Mucosa of rectum (tissue), 2 donors: ENCODE data around the gene CASQ2.

ENCODE experiments used
- H3K27ac ChIP-seq, 2 donors: one replicate each; pipeline ENCODE4 v1.7.0; 2013; ENCODE audit warnings: inconsistent platforms in 2 of 2, low read depth in 2 of 2, low read length in 2 of 2
- H3K27me3 ChIP-seq, 2 donors: one replicate each; pipeline ENCODE4 v1.7.0; 2013; ENCODE audit warnings: low read length in 2 of 2; ENCODE audit not compliant: control insufficient read depth in 2 of 2, insufficient read depth in 2 of 2
- H3K36me3 ChIP-seq, 2 donors: one replicate each; pipeline ENCODE4 v1.7.0; 2013; ENCODE audit warnings: low read length in 2 of 2; ENCODE audit not compliant: control insufficient read depth in 2 of 2, insufficient read depth in 2 of 2
- H3K4me1 ChIP-seq, 2 donors: one replicate each; pipeline ENCODE4 v1.7.0; 2013; ENCODE audit warnings: low read length in 2 of 2, mild to moderate bottlenecking in 1 of 2; ENCODE audit not compliant: control insufficient read depth in 2 of 2, insufficient read depth in 2 of 2
- H3K4me3 ChIP-seq, 2 donors: one replicate each; pipeline ENCODE4 v1.7.0; 2013; ENCODE audit warnings: low read length in 2 of 2
- H3K9ac ChIP-seq, 2 donors: one replicate each; pipeline ENCODE4 v1.7.0; 2013; ENCODE audit warnings: low read length in 2 of 2, low read depth in 1 of 2, mild to moderate bottlenecking in 1 of 2
- H3K9me3 ChIP-seq, 2 donors: one replicate each; pipeline ENCODE4 v1.7.0; 2013; ENCODE audit warnings: low read length in 2 of 2; ENCODE audit not compliant: control insufficient read depth in 2 of 2
- donor health status: healthy.
- donor health status: Normal muscosa, but diverticular disease.

CASQ2 gene

DNA sequence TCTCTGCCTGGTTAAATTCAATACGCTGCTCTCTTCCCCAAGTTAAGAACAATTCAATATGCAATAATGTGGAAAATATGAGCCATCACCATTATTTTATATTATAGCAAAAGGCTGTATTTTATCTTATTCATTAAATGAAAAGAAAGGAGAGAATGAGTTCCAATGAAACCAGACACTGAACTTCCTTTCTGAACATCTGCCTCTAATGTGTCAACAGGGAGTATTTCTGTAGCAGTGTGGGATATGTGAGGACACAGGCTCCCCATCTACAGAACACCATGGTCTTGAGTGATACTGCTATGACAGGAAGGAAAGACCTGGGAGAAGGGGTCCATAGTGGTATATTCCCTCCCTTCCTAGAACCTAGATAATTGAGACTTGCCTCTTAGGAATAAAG lies 46.3 kb downstream of the CASQ2 start:
- Histone ChIP-seq H3K36me3 (no peaks in the 10 kb centered on the region), H3K27ac (no peak overlapping the region), H3K9ac (no peak overlapping the region), H3K4me3 (no peak overlapping the region), H3K27me3 (no peaks in the 10 kb centered on the region), H3K9me3 (no peaks in the 10 kb centered on the region), H3K4me1 (peaks cover 0 to 5% of the 10 kb centered on the region in 2 donors)

DNA sequence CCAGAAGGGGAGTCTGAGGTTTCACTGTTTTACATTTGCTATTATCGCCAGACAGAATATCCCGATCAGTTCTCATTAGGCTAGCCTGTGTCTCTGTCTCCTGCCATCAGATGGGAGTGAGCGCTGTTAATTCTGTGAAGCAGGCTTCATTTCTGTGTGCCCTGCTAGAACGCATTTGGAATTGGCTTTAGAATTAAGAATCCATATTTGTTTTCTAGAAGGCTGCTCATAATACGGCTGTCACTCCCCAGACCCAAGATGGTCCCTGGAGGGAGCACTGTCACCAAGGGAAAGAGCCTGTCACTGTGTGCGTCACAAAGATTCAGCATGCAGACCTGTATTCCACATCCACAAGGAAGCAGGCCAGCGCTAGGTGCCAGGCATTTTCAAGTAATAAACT lies 49.2 kb downstream of the CASQ2 start:
- H3K27ac ChIP-seq, result no peak overlapping the region
- no peaks in the 10 kb centered on the region for H3K27me3 ChIP-seq
- H3K9me3 ChIP-seq, result no peaks in the 10 kb centered on the region
- no peaks in the 10 kb centered on the region for H3K36me3 ChIP-seq
- H3K4me1 ChIP-seq, result peaks cover 0 to 5% of the 10 kb centered on the region in 2 donors
- H3K9ac ChIP-seq, result no peak overlapping the region
- H3K4me3 ChIP-seq, result no peak overlapping the region

DNA sequence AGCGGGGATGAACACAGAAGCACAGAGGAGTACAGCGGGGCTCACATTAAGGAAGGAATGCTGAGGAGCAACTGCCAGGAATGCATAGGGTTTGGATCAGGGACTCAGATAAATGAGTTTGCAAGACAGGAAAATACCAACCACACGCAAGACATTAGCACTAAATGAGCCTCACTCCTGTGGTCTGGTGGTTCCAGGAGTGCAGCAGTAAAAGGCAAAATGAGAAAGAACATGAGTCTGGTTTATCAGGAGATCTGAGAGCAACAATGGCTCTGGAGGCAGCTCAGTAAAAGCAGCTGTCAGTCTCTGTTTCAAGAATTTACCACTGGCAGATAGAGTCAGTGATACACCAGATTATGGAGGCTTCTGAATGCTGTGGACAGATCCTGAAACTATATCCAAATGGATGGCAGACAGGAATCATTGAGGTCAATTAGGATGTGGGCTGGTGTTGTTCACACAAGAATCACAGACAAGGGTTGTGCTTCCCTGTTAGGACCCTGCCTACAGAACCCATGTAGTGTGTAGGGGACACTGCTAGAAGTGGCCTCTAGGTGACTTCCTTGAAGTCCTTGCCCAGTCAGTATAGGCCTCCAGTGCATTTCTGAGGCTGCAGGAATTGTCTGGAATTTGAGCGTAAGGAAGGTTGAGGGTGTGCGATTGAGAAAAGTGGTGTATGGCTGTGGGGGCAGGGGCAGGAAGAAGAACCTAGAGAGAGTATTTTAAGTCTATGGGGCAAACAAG lies 50.3 kb downstream of the CASQ2 start:
- Histone ChIP-seq H3K9ac (no peak overlapping the region), H3K4me1 (peaks cover 2 to 6% of the 10 kb centered on the region in 2 donors), H3K27me3 (no peaks in the 10 kb centered on the region), H3K27ac (no peak overlapping the region), H3K9me3 (no peaks in the 10 kb centered on the region), H3K36me3 (no peaks in the 10 kb centered on the region), H3K4me3 (no peak overlapping the region)

DNA sequence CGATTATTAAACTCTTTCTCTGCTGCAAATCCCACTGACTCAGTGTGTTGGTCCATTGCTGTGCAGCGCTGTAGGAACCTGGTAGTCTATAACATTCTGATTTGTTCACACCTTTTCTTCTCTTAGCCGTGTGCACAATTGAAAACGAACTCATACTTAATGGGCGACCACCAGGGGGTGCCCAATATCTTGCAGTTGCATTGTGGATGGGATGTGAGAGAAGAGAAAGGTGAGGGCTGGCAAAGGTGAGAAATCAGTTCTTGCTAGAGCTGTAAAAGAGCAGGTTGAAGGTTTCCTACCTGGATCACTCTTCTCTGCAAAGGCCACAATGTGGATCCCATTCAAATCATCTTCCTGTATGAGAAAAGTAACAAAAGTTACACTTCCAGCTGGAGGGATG lies 51.0 kb downstream of the CASQ2 start:
- no peak overlapping the region for H3K27ac ChIP-seq
- no peaks in the 10 kb centered on the region for H3K36me3 ChIP-seq
- H3K9ac ChIP-seq, result no peak overlapping the region
- H3K4me1 ChIP-seq, result peaks cover 2 to 6% of the 10 kb centered on the region in 2 donors
- no peaks in the 10 kb centered on the region for H3K9me3 ChIP-seq
- H3K27me3 ChIP-seq, result no peaks in the 10 kb centered on the region
- no peak overlapping the region for H3K4me3 ChIP-seq

DNA sequence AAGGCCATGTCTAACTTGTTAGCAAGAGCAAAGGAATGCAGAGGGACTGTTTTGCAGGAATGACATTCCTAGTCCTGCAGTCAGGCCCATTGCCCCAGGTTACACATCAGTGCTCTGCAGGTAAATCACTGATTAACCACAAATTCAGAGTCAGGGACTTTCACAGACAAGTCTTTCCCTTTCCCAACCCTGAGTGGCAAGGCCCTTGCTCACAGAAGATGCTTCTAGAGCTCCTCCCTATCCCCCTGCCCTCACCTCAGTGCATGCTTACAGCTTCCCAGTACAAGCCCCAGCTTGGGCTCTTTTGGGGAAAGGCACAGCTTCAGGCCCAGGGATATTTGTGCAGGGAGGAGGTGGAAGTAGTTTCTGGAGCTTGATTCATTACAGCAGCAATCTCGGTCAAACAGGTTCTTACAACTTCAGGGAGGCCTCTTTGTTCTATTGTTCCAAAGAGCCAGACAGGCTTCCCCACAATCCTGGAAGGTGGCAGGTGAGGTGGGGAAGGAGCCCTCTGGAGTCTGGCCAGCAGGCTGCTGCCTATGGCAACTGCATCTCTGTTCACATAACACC lies 53.9 kb downstream of the CASQ2 start:
- H3K36me3 ChIP-seq, result no peaks in the 10 kb centered on the region
- H3K4me1 ChIP-seq, result peaks cover 2 to 6% of the 10 kb centered on the region in 2 donors
- no peaks in the 10 kb centered on the region for H3K27me3 ChIP-seq
- no peaks in the 10 kb centered on the region for H3K9me3 ChIP-seq
- H3K4me3 ChIP-seq, result no peak overlapping the region
- no peak overlapping the region for H3K9ac ChIP-seq
- H3K27ac ChIP-seq, result peak overlapping the region in 1 of 2 donors; percentile 27

DNA sequence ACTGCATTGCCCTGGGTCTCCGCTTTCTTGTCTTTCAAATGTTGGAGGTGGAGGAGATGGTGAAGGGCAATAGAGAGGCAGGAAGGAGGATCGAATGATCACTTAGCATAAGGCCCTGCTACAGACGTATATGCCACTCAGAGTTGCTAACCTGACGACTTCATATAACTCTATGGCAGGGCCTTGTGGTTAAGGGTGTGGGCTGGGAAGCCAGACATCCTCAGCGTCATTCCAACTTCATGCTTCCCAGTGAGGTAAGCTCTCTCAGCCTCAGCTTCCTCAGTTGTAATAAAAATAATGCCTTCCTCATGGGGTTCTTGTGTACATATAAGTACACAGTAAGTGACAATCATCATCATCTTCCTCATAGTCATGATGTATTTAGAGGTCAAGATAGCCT lies 54.6 kb downstream of the CASQ2 start:
- Histone ChIP-seq H3K27me3 (no peaks in the 10 kb centered on the region), H3K36me3 (no peaks in the 10 kb centered on the region), H3K9ac (no peak overlapping the region), H3K4me3 (no peak overlapping the region), H3K9me3 (no peaks in the 10 kb centered on the region), H3K4me1 (peaks cover 2 to 6% of the 10 kb centered on the region in 2 donors), H3K27ac (peak overlapping the region in 1 of 2 donors; percentile 27)

DNA sequence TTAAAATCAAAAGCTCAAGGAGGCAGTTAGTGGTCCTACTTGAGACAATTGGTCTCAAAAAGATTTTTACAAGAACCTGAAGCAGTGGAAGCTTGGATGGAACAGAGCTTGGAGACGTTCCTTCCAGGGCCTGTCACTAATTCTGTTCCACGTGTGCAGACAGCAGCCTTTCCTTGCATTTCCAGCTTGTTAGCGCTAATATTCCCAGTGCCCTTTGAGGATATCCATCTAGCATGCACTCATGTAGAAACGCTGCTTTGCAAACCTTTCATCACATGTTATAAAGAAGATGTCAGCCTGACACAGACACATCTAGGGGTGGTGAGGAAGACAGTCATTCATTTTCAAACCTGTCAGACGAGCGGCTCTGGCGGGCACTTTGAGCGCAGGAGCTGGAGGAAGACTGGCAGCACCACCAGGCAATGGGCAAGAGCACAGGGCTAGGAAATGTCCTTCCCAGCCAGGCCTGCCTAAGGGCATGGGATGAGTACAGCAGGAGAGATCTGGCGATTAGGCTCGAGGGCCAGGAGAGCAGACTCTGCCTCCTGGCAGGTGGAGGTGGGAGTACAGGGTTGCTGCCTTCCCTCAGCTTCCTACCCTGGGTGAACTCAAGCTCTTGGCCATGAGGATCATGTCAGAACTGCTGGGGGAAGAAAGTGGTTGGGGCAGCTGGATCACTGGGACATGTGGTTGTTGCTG lies 55.5 kb downstream of the CASQ2 start:
- Histone ChIP-seq H3K27me3 (no peaks in the 10 kb centered on the region), H3K27ac (no peak overlapping the region)

DNA sequence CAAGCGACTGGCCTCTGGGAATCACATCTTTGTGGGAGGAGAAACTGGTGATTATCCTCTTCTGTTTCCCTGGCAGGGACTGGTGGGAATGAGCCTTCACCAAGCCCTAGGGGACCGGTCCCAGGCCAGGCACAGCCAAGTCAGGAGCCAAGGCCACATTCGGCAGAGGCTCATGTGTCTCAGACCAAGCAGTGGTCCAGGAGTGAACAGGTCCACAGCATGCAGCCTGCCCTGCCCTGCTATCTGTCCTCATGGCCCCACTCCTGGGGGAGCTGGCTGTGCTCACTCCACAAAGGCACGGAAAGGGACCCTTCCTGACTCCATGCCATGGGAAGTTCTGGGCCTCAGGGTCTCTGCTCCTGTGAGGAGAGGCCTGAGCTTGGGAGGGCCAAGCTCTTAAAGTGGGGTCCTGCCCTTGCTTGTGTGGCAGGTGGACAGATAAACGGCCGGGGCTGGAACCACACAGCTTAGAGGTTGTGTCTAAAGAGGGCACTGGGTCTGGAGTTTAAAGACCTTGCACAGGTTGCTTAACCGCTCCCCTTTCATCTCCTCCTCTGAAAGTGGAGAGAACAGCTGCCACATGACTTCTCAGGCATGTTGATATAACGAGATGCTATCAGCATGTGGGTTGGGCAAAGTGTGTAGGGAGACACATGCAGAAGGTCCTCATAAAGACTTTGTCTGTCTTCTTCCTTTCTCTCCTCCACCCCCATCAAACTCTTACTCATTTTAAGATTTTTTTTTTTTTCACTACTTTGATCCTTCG lies 57.5 kb downstream of the CASQ2 start:
- Histone ChIP-seq H3K9me3 (no peaks in the 10 kb centered on the region), H3K27ac (no peak overlapping the region), H3K36me3 (no peaks in the 10 kb centered on the region), H3K4me1 (peaks cover 2 to 6% of the 10 kb centered on the region in 2 donors), H3K9ac (no peak overlapping the region), H3K27me3 (no peaks in the 10 kb centered on the region), H3K4me3 (no peak overlapping the region)

More for the DNA sequence above, 55.5 kb downstream of the CASQ2 start:
- H3K9me3 ChIP-seq, result no peaks in the 10 kb centered on the region
- peaks cover 2 to 6% of the 10 kb centered on the region in 2 donors for H3K4me1 ChIP-seq
- no peak overlapping the region for H3K4me3 ChIP-seq
- no peaks in the 10 kb centered on the region for H3K36me3 ChIP-seq
- no peak overlapping the region for H3K9ac ChIP-seq

DNA sequence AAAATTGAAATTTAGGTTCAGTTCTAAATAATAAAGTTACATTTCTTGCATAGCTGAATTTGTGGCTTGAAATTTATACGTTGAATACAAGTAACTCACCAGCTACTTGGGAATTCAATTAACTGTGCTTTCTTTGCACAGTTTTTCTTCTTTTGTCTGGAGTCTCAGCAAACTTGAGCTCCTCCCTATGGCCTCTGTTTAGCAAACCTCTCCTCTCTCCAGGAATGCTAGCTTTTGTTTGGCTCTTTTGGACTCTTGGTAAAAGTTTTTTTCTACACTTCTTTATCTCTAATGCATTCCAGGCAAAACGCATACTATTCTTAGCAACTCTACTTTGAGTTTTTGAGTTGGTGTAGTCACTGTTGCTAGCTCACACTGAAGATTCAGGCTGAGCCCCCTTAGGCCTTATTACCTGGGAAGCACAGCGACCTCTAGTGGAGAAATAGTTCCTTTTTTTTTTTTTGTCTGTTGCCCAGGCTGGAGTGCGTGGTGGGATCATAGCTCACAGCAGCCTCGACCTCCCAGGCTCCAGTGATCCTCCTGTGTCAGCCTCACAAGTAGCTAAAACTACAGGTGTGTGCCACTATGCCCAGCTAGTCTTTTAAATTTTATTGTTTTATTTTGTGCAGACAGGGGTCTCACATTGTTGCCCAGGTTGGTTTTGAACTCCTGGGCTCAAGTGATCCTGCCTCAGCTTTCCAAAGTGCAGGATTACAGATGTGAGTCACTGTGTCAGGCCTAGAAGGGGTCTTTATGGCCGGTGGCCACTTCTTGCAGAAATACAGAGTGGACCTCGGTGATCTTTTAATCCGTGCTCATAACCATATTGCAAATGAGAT lies 61.7 kb downstream of the CASQ2 start:
- Histone ChIP-seq H3K36me3 (no peaks in the 10 kb centered on the region), H3K9me3 (no peaks in the 10 kb centered on the region), H3K27ac (no peak overlapping the region), H3K4me3 (no peak overlapping the region), H3K4me1 (no peaks in the 10 kb centered on the region), H3K9ac (no peak overlapping the region), H3K27me3 (no peaks in the 10 kb centered on the region)
